Activated CD4-positive, alpha-beta T cell treated with anti-CD3 and anti-CD28 coated beads for 36 hours (primary cell): ENCODE results near the gene PRPSAP2. TPM values are rescaled to one million over a fixed set of nuclear protein-coding genes. Genes with fewer than 3 reads are reported as not detected.
"Not testable (repeated sequence)": the region's sequence is repeated elsewhere in the genome, so short reads cannot be mapped to it uniquely, and the experiment has no call there.

ENCODE experiments used
- ATAC-seq: fragments of 200-7000 bp; cut with Tn5 transposase; one replicate; pipeline ENCODE4 v1.10.0; 2021; ENCODE audit warnings: mild to moderate bottlenecking, moderate library complexity
- CTCF ChIA-PET: fragments of 350-600 bp; sonication (Branson Sonifier 250); formaldehyde crosslinking; loops from one replicate; lab custom pipeline; 2021; ENCODE audit warnings: antibody characterized with exemption; lab: Charles Lee
- POLR2A ChIA-PET: fragments of 350-600 bp; sonication (Branson Sonifier 250); formaldehyde crosslinking; loops from one replicate; lab custom pipeline; 2021; ENCODE audit warnings: antibody characterized with exemption, inconsistent platforms; lab: Charles Lee
- DNase-seq: peaks from one replicate; pipeline ENCODE4 v3.0.0-alpha.2; 2020
- H3K27ac Mint-ChIP-seq: one replicate; pipeline ENCODE4 v1.8.0; 2021; ENCODE audit warnings: mixed read lengths
- H3K27me3 Mint-ChIP-seq: one replicate; pipeline ENCODE4 v1.8.0; 2021; ENCODE audit warnings: mixed read lengths
- H3K36me3 Mint-ChIP-seq: one replicate; pipeline ENCODE4 v1.8.0; 2021; ENCODE audit warnings: low read depth, mixed read lengths
- H3K4me1 Mint-ChIP-seq: one replicate; pipeline ENCODE4 v1.8.0; 2021; ENCODE audit warnings: mixed read lengths
- H3K4me3 Mint-ChIP-seq: one replicate; pipeline ENCODE4 v1.8.0; 2021; ENCODE audit warnings: mild to moderate bottlenecking, moderate library complexity, mixed read lengths
- H3K9me3 Mint-ChIP-seq: one replicate; pipeline ENCODE4 v1.8.0; 2021; ENCODE audit warnings: low read depth, mixed read lengths
- intact Hi-C, 2 experiments: fragments of 100-400 bp; cut with DNase I in 1 of 2; cut with micrococcal nuclease in 1 of 2; formaldehyde crosslinking; loops; one replicate each; pipeline versions ENCODE4 v1.14.2 to v1.15.1; 2022 to 2024; cut with DNase I, micrococcal nuclease
- total RNA-seq, 2 experiments: library from RNA; stranded (reverse); gene quantifications; one replicate each; pipeline ENCODE4 v1.2.3, GENCODE V29; 2021

The PRPSAP2 gene
- total RNA-seq, 2 experiments from 2014 or later: 44.6 to 56.6 TPM

DNA sequence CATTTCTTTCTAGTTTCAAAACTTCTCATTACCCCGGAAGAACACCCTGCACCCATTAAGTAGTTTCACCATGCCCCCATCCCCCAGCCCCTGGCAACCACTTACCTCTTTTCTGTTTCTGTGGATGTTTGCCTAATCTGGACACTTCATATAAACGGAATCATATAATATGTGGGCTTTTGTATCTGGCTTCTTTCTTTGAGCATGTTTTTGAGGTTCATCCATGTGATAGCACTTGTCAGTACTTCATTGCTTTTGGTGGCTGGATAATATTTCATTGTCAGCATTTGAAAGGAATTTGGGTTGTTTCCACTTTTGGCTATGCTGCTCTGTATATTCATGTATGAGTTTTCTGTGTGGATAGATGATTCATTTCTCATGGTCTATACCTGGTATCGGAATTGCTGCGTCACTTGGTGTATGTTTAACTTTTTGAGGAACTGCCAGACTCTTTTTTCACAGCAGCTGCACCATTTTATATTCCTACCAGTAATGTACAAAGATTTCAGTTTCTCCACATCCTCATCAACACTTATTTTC lies 64.1 kb downstream of the PRPSAP2 start:
- ChIA-PET CTCF (interaction anchor here (0.5 to 0.9 kb wide), 2 partner anchors 31 to 58 kb away, joined by 3 to 4 read pairs; no protein-coding TSS in a partner anchor), POLR2A (no interaction called here)
- Mint-ChIP-seq H3K27me3 (no peaks in the 10 kb centered on the region), H3K4me1 (peaks cover 64% of the 10 kb centered on the region), H3K9me3 (no peaks in the 10 kb centered on the region), H3K27ac (peak overlapping the region; percentile 57), H3K36me3 (peaks cover 38% of the 10 kb centered on the region), H3K4me3 (peak overlapping the region; percentile 22)
- DNase-seq (peak; percentile 59), ATAC-seq (peak; percentile 73)
- intact Hi-C loops: loop anchor here (1.0 kb wide), 2 partner anchors 21 to 62 kb away; no protein-coding TSS in a partner anchor

DNA sequence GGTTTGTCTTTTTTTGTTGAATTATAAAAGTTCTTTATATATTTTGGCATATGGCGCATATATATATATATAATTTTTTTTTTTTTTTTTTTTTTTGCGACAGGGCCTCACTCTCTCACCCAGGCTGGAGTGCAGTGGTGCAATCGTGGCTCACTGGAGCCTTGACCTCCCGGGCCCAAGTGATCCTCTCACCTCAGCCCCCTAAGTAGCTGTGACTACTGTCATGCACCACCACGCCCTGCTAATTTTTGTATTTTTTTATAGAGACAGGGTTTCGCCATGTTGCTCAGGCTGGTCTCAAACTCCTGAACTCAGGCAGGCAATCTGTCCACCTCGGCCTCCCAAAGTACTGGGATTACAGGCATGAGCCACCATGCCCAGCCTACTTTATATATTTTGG lies 64.7 kb downstream of the PRPSAP2 start:
- intact Hi-C loops: loop anchor here in 1 of 2 experiments (1.0 kb wide), 1 partner anchor 62 kb away; no protein-coding TSS in a partner anchor
- Mint-ChIP-seq H3K27ac (peak overlapping the region; percentile 57), H3K36me3 (peaks cover 36% of the 10 kb centered on the region), H3K4me1 (peaks cover 60% of the 10 kb centered on the region)
- H3K4me3 Mint-ChIP-seq, H3K9me3 Mint-ChIP-seq, POLR2A ChIA-PET, ATAC-seq, H3K27me3 Mint-ChIP-seq, DNase-seq: not testable (repeated sequence)
- CTCF ChIA-PET: interaction anchor here (0.5 to 0.9 kb wide), 2 partner anchors 30 to 58 kb away, joined by 3 to 4 read pairs; no protein-coding TSS in a partner anchor

DNA sequence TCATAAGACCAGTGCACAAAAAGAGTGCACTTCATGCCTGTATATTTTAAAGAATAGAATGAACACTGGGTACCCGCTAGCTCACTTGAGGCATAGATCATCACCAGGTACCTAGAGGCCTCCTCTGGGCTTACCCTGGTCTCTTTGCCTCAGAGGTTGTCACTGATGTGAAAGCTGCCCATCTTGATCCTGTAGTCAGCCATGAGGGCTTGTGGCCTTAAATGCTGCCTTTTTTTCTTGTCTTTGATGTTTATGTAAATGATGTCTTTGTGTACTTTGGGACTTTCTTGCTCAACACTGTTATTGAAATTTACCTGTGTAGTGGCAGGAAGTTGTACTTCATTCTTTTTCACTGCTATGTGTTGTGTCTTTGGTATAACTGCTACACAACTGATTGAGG lies 67.3 kb downstream of the PRPSAP2 start:
- ATAC-seq (peak; percentile 14), DNase-seq (no peak)
- ChIA-PET CTCF (interaction anchor here (0.6 to 0.7 kb wide), 4 partner anchors 18 to 140 kb away, joined by 3 to 6 read pairs (median 3); no protein-coding TSS in a partner anchor), POLR2A (no interaction called here)
- no peaks in the 10 kb centered on the region for H3K27me3 Mint-ChIP-seq
- intact Hi-C loops: no loop called here
- peaks cover 35% of the 10 kb centered on the region for H3K36me3 Mint-ChIP-seq
- peak overlapping the region; percentile 53 for H3K27ac Mint-ChIP-seq
- H3K4me3 Mint-ChIP-seq: no peak overlapping the region
- no peaks in the 10 kb centered on the region for H3K9me3 Mint-ChIP-seq
- H3K4me1 Mint-ChIP-seq: peaks cover 41% of the 10 kb centered on the region

GRCh38 chr17:18928628-18929125 lies 70.7 kb downstream of the PRPSAP2 start:
- DNase-seq (peak; percentile 17), ATAC-seq (no peak)
- H3K9me3 Mint-ChIP-seq: no peaks in the 10 kb centered on the region
- H3K27ac Mint-ChIP-seq: no peak overlapping the region
- CTCF ChIA-PET: no interaction called here
- POLR2A ChIA-PET: no interaction called here
- H3K4me1 Mint-ChIP-seq: peaks cover 39% of the 10 kb centered on the region
- no peak overlapping the region for H3K4me3 Mint-ChIP-seq
- H3K27me3 Mint-ChIP-seq: no peaks in the 10 kb centered on the region
- H3K36me3 Mint-ChIP-seq: peaks cover 51% of the 10 kb centered on the region
- intact Hi-C loops: no loop called here

DNA sequence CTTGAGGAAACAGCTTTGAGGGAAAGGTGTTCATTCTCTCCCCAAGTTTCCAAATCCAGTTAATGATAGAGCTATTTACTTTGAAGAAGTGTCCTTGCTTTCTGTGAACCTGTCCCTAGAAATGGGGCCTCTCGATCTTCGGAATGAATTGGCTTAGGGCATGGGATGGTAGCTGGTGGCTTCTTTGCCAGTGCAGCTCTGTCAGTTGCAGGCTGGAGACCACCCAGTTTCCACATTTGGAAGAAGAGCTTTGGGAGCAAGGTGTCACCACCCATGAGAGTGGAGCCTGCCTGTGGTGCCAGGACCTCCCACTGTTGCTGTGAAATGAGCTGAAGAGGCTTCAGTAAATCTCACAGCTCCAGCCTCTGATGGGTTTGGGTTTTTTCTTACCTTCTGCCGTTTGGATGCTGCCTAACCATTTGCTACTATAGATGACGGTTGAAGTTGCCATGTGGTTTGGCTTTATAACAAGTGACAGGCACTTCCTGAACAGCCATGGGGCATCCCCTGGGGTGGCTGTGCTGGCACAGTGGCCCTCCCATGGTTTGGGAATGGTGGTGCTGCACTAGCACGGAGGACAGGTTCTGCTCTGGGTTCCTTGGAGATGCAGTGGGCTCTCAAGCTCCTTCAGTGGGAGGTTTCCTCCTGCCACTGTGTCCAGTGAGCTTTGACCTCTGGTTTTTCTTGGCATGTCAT lies 74.6 kb downstream of the PRPSAP2 start:
- CTCF ChIA-PET: interaction anchor here (0.6 to 2.7 kb wide), 5 partner anchors 11 to 777 kb away, joined by 3 to 8 read pairs (median 4); no protein-coding TSS in a partner anchor
- H3K4me1 Mint-ChIP-seq: peaks cover 26% of the 10 kb centered on the region
- H3K9me3 Mint-ChIP-seq: no peaks in the 10 kb centered on the region
- peak; percentile 46 for DNase-seq
- H3K36me3 Mint-ChIP-seq: peaks cover 34% of the 10 kb centered on the region
- peak overlapping the region; percentile 31 for H3K27ac Mint-ChIP-seq
- intact Hi-C loops: no loop called here
- POLR2A ChIA-PET: interaction anchor here (0.6 kb wide), 1 partner anchor 23 kb away, joined by 3 read pairs; no protein-coding TSS in a partner anchor
- H3K27me3 Mint-ChIP-seq: no peaks in the 10 kb centered on the region
- ATAC-seq: peak; percentile 81
- no peak overlapping the region for H3K4me3 Mint-ChIP-seq

DNA sequence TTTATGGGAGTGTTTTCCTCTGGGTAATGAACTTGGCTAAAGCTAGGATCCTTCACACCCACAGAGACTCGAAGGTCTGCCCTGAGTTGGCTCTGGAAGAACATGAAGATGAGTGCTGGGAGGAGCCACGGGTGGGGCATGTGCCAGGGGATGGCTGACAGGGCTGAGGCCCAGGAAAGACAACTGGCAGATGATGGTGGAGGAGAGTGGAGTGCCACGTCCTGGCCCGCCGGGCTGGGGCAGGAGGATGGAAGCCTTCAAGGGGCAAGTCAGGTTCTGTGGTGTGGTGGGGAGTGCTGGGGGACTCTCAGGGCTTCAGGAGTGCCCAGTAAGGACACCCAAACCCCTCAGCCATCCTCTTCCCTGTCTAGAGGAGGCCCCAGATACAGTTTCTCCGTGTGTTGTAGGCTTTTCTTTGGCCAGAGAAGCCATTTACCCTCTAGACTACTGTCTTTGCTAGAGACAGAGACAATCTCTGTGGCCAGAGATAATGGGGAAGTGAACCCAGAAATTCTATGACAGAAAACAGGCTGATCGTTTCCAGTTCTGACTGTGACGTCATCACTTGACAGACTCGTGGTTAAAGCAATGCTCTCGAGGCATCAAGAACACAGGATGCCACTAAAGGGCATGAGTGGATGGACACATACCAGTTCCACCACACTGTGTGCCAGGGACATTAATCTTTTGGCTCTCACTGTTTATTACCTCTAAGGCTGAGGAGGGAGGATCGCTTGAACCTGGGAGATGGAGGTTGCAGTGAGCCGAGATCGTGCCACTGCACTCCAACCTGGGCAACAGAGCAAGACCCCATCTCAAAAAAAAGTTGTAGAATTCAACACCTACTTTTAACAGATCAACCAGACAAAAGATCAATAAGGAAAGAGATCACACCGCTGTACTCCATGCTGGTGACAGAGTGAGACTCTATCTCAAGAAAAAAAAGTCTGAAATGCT lies 75.4 kb downstream of the PRPSAP2 start:
- ChIA-PET POLR2A (interaction anchor here (0.6 kb wide), 1 partner anchor 24 kb away, joined by 3 read pairs; no protein-coding TSS in a partner anchor), CTCF (interaction anchor here (1.1 to 1.7 kb wide), 3 partner anchors 11 to 73 kb away, joined by 3 to 8 read pairs (median 4); no protein-coding TSS in a partner anchor)
- Mint-ChIP-seq H3K27me3 (no peaks in the 10 kb centered on the region), H3K36me3 (peaks cover 31% of the 10 kb centered on the region), H3K4me1 (peaks cover 26% of the 10 kb centered on the region), H3K4me3 (no peak overlapping the region), H3K9me3 (no peaks in the 10 kb centered on the region), H3K27ac (peak overlapping the region; percentile 31)
- DNase-seq: peak; percentile 21
- ATAC-seq: peak; percentile 66
- intact Hi-C loops: no loop called here

DNA sequence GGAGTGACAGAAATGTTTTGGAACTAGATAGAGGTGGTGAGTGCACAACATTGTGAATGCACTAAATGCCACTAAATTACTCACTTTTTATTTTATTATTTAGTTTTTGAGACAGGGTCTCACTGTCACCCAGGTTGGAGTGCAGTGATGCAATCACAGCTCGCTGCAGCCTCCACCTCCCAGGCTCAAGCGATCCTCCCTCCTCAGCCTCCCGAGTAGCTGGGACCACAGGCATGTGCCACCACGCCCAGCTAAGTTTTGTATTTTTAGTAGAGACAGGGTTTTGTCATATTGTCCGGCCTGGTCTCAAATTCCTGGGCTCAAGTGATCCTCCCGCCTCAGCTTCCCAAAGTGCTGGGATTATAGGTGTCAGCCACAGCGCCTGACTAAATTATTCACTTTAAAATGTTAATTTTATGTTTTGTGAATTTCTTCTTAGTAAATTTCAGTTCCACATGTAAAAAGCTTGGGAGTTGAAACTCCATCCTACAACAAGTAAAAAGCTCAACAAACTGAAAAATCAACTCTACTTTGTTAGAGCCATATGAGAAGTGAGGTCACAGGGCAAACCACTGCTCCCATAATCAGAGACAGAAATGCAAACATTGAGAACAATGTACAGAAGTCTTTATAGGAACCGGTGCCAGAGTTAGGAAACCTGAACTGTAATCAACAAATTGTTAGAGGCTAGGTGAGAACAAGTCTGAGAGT lies 80.2 kb downstream of the PRPSAP2 start:
- Mint-ChIP-seq H3K27ac (no peak overlapping the region), H3K36me3 (peaks cover under 1% of the 10 kb centered on the region), H3K27me3 (no peaks in the 10 kb centered on the region), H3K9me3 (no peaks in the 10 kb centered on the region), H3K4me3 (no peak overlapping the region), H3K4me1 (peaks cover 9% of the 10 kb centered on the region)
- intact Hi-C loops: loop anchor here in 1 of 2 experiments (5.0 kb wide), 1 partner anchor 49 kb away; no protein-coding TSS in a partner anchor
- no peak for ATAC-seq
- CTCF ChIA-PET: interaction anchor here (0.6 to 1.7 kb wide), 4 partner anchors 8 to 39 kb away, joined by 3 to 12 read pairs (median 4); no protein-coding TSS in a partner anchor
- POLR2A ChIA-PET: no interaction called here
- DNase-seq: no peak

- H3K36me3 Mint-ChIP-seq: no peaks in the 10 kb centered on the region
- no peak for ATAC-seq
- ChIA-PET CTCF (interaction anchor here (0.9 to 1.7 kb wide), 4 partner anchors 8 to 22 kb away, joined by 3 to 12 read pairs (median 4); no protein-coding TSS in a partner anchor), POLR2A (no interaction called here)
- intact Hi-C loops: loop anchor here in 1 of 2 experiments (5.0 kb wide), 1 partner anchor 49 kb away; no protein-coding TSS in a partner anchor
- H3K27ac Mint-ChIP-seq: no peak overlapping the region
- no peak for DNase-seq
- no peaks in the 10 kb centered on the region for H3K27me3 Mint-ChIP-seq
- H3K9me3 Mint-ChIP-seq: no peaks in the 10 kb centered on the region
- H3K4me1 Mint-ChIP-seq: peaks cover 4% of the 10 kb centered on the region
- H3K4me3 Mint-ChIP-seq: no peak overlapping the region
Observed at GRCh38 chr17:18938692-18939023, 80.7 kb downstream of the PRPSAP2 start.

- intact Hi-C loops: loop anchor here in 1 of 2 experiments (10.0 kb wide), 1 partner anchor 50 kb away; no protein-coding TSS in a partner anchor
- CTCF ChIA-PET: interaction anchor here (0.7 to 1.4 kb wide), 3 partner anchors 10 to 388 kb away, joined by 3 to 4 read pairs (median 3); no protein-coding TSS in a partner anchor
- POLR2A ChIA-PET: no interaction called here
- no peak overlapping the region for H3K4me3 Mint-ChIP-seq
- ATAC-seq (no peak), DNase-seq (no peak)
- H3K9me3 Mint-ChIP-seq: no peaks in the 10 kb centered on the region
- H3K27ac Mint-ChIP-seq: no peak overlapping the region
- no peaks in the 10 kb centered on the region for H3K36me3 Mint-ChIP-seq
- no peaks in the 10 kb centered on the region for H3K27me3 Mint-ChIP-seq
- no peaks in the 10 kb centered on the region for H3K4me1 Mint-ChIP-seq
Observed at GRCh38 chr17:18944646-18945045, 86.7 kb downstream of the PRPSAP2 start.

GRCh38 chr17:18946536-18946935 lies 88.6 kb downstream of the PRPSAP2 start:
- ChIA-PET CTCF (no interaction called here), POLR2A (no interaction called here)
- no peak overlapping the region for H3K27ac Mint-ChIP-seq
- intact Hi-C loops: loop anchor here in 1 of 2 experiments (10.0 kb wide), 1 partner anchor 48 kb away; no protein-coding TSS in a partner anchor
- H3K36me3 Mint-ChIP-seq: no peaks in the 10 kb centered on the region
- no peak for ATAC-seq
- no peaks in the 10 kb centered on the region for H3K4me1 Mint-ChIP-seq
- DNase-seq: no peak
- H3K4me3 Mint-ChIP-seq: no peak overlapping the region
- H3K27me3 Mint-ChIP-seq: no peaks in the 10 kb centered on the region
- H3K9me3 Mint-ChIP-seq: no peaks in the 10 kb centered on the region
